ENCODE results near the gene SLC8A2. TPM values are rescaled to one million over a fixed set of nuclear protein-coding genes. Genes with fewer than 3 reads are reported as not detected.

SLC8A2 gene
- total RNA-seq, 1 experiment from 2014 or later = 0.10 TPM

DNA sequence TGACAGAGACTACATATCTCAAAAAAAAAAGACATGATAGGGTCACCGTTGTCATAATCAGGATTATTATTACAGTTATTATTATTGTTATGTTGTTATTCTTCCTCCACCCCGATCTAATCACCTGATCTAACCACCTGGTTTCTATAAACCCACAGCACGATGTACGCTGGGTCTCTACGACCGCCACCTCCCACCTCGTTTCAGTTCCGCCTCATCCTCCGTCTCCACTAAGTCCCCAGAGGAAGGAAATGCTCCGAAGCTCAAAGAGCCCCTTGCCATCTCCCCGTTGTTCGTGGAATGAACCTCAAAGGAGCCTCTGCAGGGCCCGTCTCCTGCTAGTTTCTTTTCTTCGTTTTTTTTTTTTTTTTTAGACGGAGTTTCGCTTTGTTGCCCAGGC lies 36.5 kb downstream of the SLC8A2 start:
- H3K9me3 ChIP-seq (ENCODE audit: control insufficient read depth, insufficient read depth, low read depth, low read length) = no peaks in the 10 kb centered on the region
- POLR2A ChIA-PET = no interaction called here
- ATAC-seq = no peak
- no peaks in the 10 kb centered on the region for H3K4me1 ChIP-seq (ENCODE audit: control insufficient read depth, insufficient read depth, low read length)
- no peaks in the 10 kb centered on the region for H3K27me3 ChIP-seq (ENCODE audit: control insufficient read depth, insufficient read depth, low read length)
- H3K27ac ChIP-seq (ENCODE audit: low read length) = no peak overlapping the region
- H3K36me3 ChIP-seq (ENCODE audit: control insufficient read depth, insufficient read depth, low read length) = no peaks in the 10 kb centered on the region
- no peak overlapping the region for H3K4me3 ChIP-seq (ENCODE audit: low read depth in 2 of 2, low read length in 2 of 2)
- CTCF ChIA-PET = no interaction called here
- no peak for TF ChIP-seq SIN3A (IDR thresholded peaks at IDR 0.05; ENCODE audit: borderline replicate concordance, insufficient read depth, low read depth, low read length)
- TF ChIP-seq POLR2AphosphoS5 (IDR thresholded peaks at IDR 0.05; ENCODE audit: low read depth, low read length) = no peak
- no peak for TF ChIP-seq TCF7L2 (IDR thresholded peaks at IDR 0.05; ENCODE audit: low read depth, low read length)
- TF ChIP-seq, protein P1, sequence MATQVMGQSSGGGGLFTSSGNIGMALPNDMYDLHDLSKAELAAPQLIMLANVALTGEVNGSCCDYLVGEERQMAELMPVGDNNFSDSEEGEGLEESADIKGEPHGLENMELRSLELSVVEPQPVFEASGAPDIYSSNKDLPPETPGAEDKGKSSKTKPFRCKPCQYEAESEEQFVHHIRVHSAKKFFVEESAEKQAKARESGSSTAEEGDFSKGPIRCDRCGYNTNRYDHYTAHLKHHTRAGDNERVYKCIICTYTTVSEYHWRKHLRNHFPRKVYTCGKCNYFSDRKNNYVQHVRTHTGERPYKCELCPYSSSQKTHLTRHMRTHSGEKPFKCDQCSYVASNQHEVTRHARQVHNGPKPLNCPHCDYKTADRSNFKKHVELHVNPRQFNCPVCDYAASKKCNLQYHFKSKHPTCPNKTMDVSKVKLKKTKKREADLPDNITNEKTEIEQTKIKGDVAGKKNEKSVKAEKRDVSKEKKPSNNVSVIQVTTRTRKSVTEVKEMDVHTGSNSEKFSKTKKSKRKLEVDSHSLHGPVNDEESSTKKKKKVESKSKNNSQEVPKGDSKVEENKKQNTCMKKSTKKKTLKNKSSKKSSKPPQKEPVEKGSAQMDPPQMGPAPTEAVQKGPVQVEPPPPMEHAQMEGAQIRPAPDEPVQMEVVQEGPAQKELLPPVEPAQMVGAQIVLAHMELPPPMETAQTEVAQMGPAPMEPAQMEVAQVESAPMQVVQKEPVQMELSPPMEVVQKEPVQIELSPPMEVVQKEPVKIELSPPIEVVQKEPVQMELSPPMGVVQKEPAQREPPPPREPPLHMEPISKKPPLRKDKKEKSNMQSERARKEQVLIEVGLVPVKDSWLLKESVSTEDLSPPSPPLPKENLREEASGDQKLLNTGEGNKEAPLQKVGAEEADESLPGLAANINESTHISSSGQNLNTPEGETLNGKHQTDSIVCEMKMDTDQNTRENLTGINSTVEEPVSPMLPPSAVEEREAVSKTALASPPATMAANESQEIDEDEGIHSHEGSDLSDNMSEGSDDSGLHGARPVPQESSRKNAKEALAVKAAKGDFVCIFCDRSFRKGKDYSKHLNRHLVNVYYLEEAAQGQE (IDR thresholded peaks at IDR 0.05; ENCODE audit: insufficient read depth in 1 of 2, low read depth in 2 of 2, low read length in 1 of 2) = no peak
- TF ChIP-seq, protein P2, sequence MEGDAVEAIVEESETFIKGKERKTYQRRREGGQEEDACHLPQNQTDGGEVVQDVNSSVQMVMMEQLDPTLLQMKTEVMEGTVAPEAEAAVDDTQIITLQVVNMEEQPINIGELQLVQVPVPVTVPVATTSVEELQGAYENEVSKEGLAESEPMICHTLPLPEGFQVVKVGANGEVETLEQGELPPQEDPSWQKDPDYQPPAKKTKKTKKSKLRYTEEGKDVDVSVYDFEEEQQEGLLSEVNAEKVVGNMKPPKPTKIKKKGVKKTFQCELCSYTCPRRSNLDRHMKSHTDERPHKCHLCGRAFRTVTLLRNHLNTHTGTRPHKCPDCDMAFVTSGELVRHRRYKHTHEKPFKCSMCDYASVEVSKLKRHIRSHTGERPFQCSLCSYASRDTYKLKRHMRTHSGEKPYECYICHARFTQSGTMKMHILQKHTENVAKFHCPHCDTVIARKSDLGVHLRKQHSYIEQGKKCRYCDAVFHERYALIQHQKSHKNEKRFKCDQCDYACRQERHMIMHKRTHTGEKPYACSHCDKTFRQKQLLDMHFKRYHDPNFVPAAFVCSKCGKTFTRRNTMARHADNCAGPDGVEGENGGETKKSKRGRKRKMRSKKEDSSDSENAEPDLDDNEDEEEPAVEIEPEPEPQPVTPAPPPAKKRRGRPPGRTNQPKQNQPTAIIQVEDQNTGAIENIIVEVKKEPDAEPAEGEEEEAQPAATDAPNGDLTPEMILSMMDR (IDR thresholded peaks at IDR 0.05) = no peak
- BruUV-seq (replicated peaks) = no TSS peak
- no peak for DNase-seq (ENCODE audit: low read depth, low spot score)
- intact Hi-C loops (cut with micrococcal nuclease; ENCODE audit: unreplicated experiment) = loop anchor here (5.0 kb wide), 1 partner anchor 272 kb away; no protein-coding TSS in a partner anchor
- in situ Hi-C loops (cut with HindIII; ENCODE audit: low pct_unique_long_range_greater_than_20kb, low sequenced_read_pairs) = no loop called here

DNA sequence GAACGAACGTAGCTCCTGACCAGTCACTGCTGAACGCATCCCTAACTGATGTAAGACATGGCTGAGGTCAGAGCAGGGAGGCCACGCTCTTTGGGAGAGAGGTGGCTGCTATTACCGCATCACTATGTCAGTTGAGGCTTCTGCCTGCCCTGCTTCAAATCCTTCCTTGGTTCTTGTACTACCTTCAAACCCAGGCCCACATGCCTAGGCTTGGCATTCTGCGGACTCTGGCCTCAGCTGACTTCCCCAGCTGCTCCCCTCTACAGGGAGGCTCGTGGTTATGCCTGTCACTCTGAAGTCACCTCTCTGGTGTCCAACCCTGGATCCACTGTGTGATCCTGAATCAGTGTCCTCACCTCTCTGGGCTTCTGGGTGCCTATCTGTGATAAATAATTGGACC lies 37.6 kb downstream of the SLC8A2 start:
- no peaks in the 10 kb centered on the region for H3K27me3 ChIP-seq (ENCODE audit: control insufficient read depth, insufficient read depth, low read length)
- no peaks in the 10 kb centered on the region for H3K36me3 ChIP-seq (ENCODE audit: control insufficient read depth, insufficient read depth, low read length)
- in situ Hi-C loops (cut with HindIII; ENCODE audit: low pct_unique_long_range_greater_than_20kb, low sequenced_read_pairs) (no loop called here), intact Hi-C loops (cut with micrococcal nuclease; ENCODE audit: unreplicated experiment) (no loop called here)
- H3K4me1 ChIP-seq (ENCODE audit: control insufficient read depth, insufficient read depth, low read length) = no peaks in the 10 kb centered on the region
- no peak overlapping the region for H3K4me3 ChIP-seq (ENCODE audit: low read depth in 2 of 2, low read length in 2 of 2)
- POLR2A ChIA-PET = no interaction called here
- no peak for ATAC-seq
- BruUV-seq (replicated peaks) = no TSS peak
- no peak for DNase-seq (ENCODE audit: low read depth, low spot score)
- no peaks in the 10 kb centered on the region for H3K9me3 ChIP-seq (ENCODE audit: control insufficient read depth, insufficient read depth, low read depth, low read length)
- no peak overlapping the region for H3K27ac ChIP-seq (ENCODE audit: low read length)
- CTCF ChIA-PET = interaction anchor here (0.7 kb wide), 1 partner anchor 353 kb away, joined by 4 read pairs; no protein-coding TSS in a partner anchor
- TF ChIP-seq POLR2AphosphoS5 (IDR thresholded peaks at IDR 0.05; ENCODE audit: low read depth, low read length) (no peak), SIN3A (IDR thresholded peaks at IDR 0.05; ENCODE audit: borderline replicate concordance, insufficient read depth, low read depth, low read length) (no peak), TCF7L2 (IDR thresholded peaks at IDR 0.05; ENCODE audit: low read depth, low read length) (no peak)
- TF ChIP-seq, protein P1 (IDR thresholded peaks at IDR 0.05; ENCODE audit: insufficient read depth in 1 of 2, low read depth in 2 of 2, low read length in 1 of 2) = no peak
- TF ChIP-seq, protein P2 (IDR thresholded peaks at IDR 0.05) = no peak

Data from Panc1 (cell line).